H1 (cell line): ENCODE data around the gene WIPI1. TPM values are rescaled to one million over a fixed set of nuclear protein-coding genes. Genes with fewer than 3 reads are reported as not detected.

Experiments used
- CTCF ChIA-PET: fragments of 300-600 bp; sonication (Branson Sonifier 250); formaldehyde crosslinking; loops from one replicate; lab custom pipeline; 2021; ENCODE audit not compliant: partially characterized antibody; lab: Charles Lee
- POLR2A ChIA-PET: fragments of 300-600 bp; sonication (Branson Sonifier 250); formaldehyde crosslinking; loops from one replicate; lab custom pipeline; 2021; ENCODE audit warnings: inconsistent platforms; ENCODE audit not compliant: partially characterized antibody; lab: Charles Lee
- DNase-seq, 2 experiments: peaks; one replicate each; pipeline versions ENCODE4 v3.0.0 to v3.0.0-alpha.2; 2010 to 2022; ENCODE audit warnings: low spot score in 2 of 2, low read depth in 1 of 2, mixed read lengths in 1 of 2
- FAIRE-seq: peaks from 2 replicates; lab custom pipeline; 2011; peaks lifted over from hg19 to GRCh38; lab: Jason Lieb, UNC
- H2AFZ ChIP-seq: 2 replicates; pipeline ENCODE4 v1.8.1; 2012; ENCODE audit warnings: low read length, inconsistent platforms
- H2AK5ac ChIP-seq: 2 replicates; pipeline ENCODE4 v1.6.1; 2013; ENCODE audit warnings: low read depth, low read length
- H2BK120ac ChIP-seq: replicated peaks from 2 replicates; pipeline ENCODE3; 2013; ENCODE audit warnings: low read depth, low read length, inconsistent platforms
- H2BK12ac ChIP-seq: 2 replicates; pipeline ENCODE4 v1.6.1; 2013; ENCODE audit warnings: low read depth, low read length
- H2BK15ac ChIP-seq: 2 replicates; pipeline ENCODE4 v1.6.1; 2013; ENCODE audit warnings: low read length
- H2BK20ac ChIP-seq: 2 replicates; pipeline ENCODE4 v1.6.1; 2013; ENCODE audit warnings: low read length
- H2BK5ac ChIP-seq: 2 replicates; pipeline ENCODE4 v1.6.1; 2013; ENCODE audit warnings: low read depth, low read length
- H3K14ac ChIP-seq: 2 replicates; pipeline ENCODE4 v1.6.1; 2013; ENCODE audit warnings: inconsistent platforms; ENCODE audit not compliant: insufficient read length
- H3K18ac ChIP-seq: 2 replicates; pipeline ENCODE4 v1.6.1; 2013; ENCODE audit warnings: low read length; ENCODE audit errors: extremely low read depth
- H3K23ac ChIP-seq: 2 replicates; pipeline ENCODE4 v1.6.1; 2013; ENCODE audit warnings: inconsistent platforms; ENCODE audit not compliant: insufficient read length
- H3K23me2 ChIP-seq: 2 replicates; pipeline ENCODE4 v1.6.1; 2013; ENCODE audit warnings: low read depth, low read length
- H3K27ac ChIP-seq: 2 replicates; pipeline ENCODE4 v1.6.1; 2011; ENCODE audit warnings: low read depth, low read length, inconsistent platforms
- H3K27me3 ChIP-seq, 4 experiments: replicated peaks in 1 of 4; 1 replicate in 1 of 4; 2 replicates in 3 of 4; pipeline versions ENCODE4 v1.6.1 to v1.8.1; 2011 to 2013; ENCODE audit warnings: low read length in 3 of 4, mild to moderate bottlenecking in 3 of 4, inconsistent platforms in 2 of 4, mixed read lengths in 2 of 4, moderate library complexity in 1 of 4; ENCODE audit not compliant: control insufficient read depth in 3 of 4, insufficient read depth in 3 of 4; ENCODE audit errors: extremely low read depth in 1 of 4
- H3K36me3 ChIP-seq, 4 experiments: 2 replicates each; pipeline versions ENCODE4 v1.6.1 to v1.8.1; 2011 to 2013; ENCODE audit warnings: mild to moderate bottlenecking in 4 of 4, low read length in 3 of 4, moderate library complexity in 2 of 4, control low read depth in 1 of 4, inconsistent platforms in 1 of 4; ENCODE audit not compliant: insufficient read depth in 4 of 4, control insufficient read depth in 2 of 4
- H3K4ac ChIP-seq: replicated peaks from 2 replicates; pipeline ENCODE3; 2013; ENCODE audit warnings: low read length, low read depth, mixed read lengths, inconsistent platforms; ENCODE audit not compliant: insufficient read length
- H3K4me1 ChIP-seq, 4 experiments: replicated peaks in 1 of 4; 1 replicate in 1 of 4; 2 replicates in 3 of 4; pipeline versions ENCODE4 v1.6.1 to v1.8.1; 2011 to 2013; ENCODE audit warnings: low read length in 3 of 4, inconsistent platforms in 2 of 4, mixed read lengths in 1 of 4; ENCODE audit not compliant: insufficient read depth in 4 of 4, control insufficient read depth in 3 of 4
- H3K4me2 ChIP-seq, 2 experiments: 2 replicates each; pipeline versions ENCODE4 v1.6.1 to v1.8.1; 2011 to 2013; ENCODE audit warnings: low read depth in 2 of 2, low read length in 2 of 2, control low read depth in 1 of 2, inconsistent platforms in 1 of 2, mild to moderate bottlenecking in 1 of 2; ENCODE audit not compliant: insufficient read depth in 1 of 2
- H3K4me3 ChIP-seq, 4 experiments: fragments of 200-600, 300-600 bp in 1 of 4; sonication (generic), shearing (Covaris generic), sonication (Bioruptor Twin) in 1 of 4; 2 replicates each; pipeline versions ENCODE4 v1.5.1 to v1.8.1; 2011 to 2016; ENCODE audit warnings: low read length in 4 of 4, low read depth in 3 of 4, control low read depth in 2 of 4, inconsistent platforms in 2 of 4, mild to moderate bottlenecking in 2 of 4, mixed read lengths in 1 of 4, moderate library complexity in 1 of 4; ENCODE audit not compliant: insufficient read depth in 2 of 4; ENCODE audit errors: extremely low read depth in 1 of 4
- H3K56ac ChIP-seq: replicated peaks from 2 replicates; pipeline ENCODE3; 2013; ENCODE audit warnings: low read depth, mild to moderate bottlenecking, mixed read lengths, low read length, inconsistent platforms; ENCODE audit not compliant: insufficient read length
- H3K79me1 ChIP-seq: 2 replicates; pipeline ENCODE4 v1.6.1; 2013; ENCODE audit warnings: low read depth, low read length, control low read depth
- H3K79me2 ChIP-seq, 2 experiments: 2 replicates each; pipeline versions ENCODE4 v1.6.1 to v1.8.1; 2012 to 2013; ENCODE audit warnings: low read length in 2 of 2, mild to moderate bottlenecking in 2 of 2, inconsistent platforms in 1 of 2; ENCODE audit not compliant: insufficient read depth in 2 of 2, control insufficient read depth in 1 of 2
- H3K9ac ChIP-seq, 4 experiments: replicated peaks in 1 of 4; 1 replicate in 1 of 4; 2 replicates in 3 of 4; pipeline versions ENCODE4 v1.6.1 to v1.8.1; 2011 to 2013; ENCODE audit warnings: low read depth in 3 of 4, low read length in 3 of 4, control low read depth in 2 of 4, mild to moderate bottlenecking in 2 of 4, moderate library complexity in 2 of 4, inconsistent platforms in 1 of 4; ENCODE audit errors: extremely low read depth in 1 of 4
- H3K9me3 ChIP-seq, 2 experiments: 2 replicates each; pipeline versions ENCODE4 v1.6.1 to v1.8.1; 2012 to 2013; ENCODE audit warnings: mild to moderate bottlenecking in 2 of 2, moderate library complexity in 2 of 2, control low read depth in 1 of 2, inconsistent platforms in 1 of 2, low read depth in 1 of 2, low read length in 1 of 2, mixed read lengths in 1 of 2; ENCODE audit not compliant: insufficient read depth in 2 of 2
- H4K20me1 ChIP-seq, 2 experiments: replicated peaks in 1 of 2; 2 replicates each; pipeline versions ENCODE3 to v1.8.1; 2011 to 2013; ENCODE audit warnings: inconsistent platforms in 2 of 2, low read length in 2 of 2, mild to moderate bottlenecking in 1 of 2; ENCODE audit not compliant: insufficient read depth in 2 of 2, control insufficient read depth in 1 of 2
- H4K5ac ChIP-seq: 2 replicates; pipeline ENCODE4 v1.6.1; 2013; ENCODE audit warnings: low read length, low read depth, mixed read lengths, inconsistent platforms; ENCODE audit not compliant: insufficient read length
- H4K8ac ChIP-seq: 2 replicates; pipeline ENCODE4 v1.8.0; 2013; ENCODE audit warnings: mild to moderate bottlenecking, moderate library complexity, low read length, inconsistent platforms; ENCODE audit not compliant: insufficient read depth; ENCODE audit errors: extremely low read depth
- H4K91ac ChIP-seq: replicated peaks from 2 replicates; pipeline ENCODE3; 2013; ENCODE audit warnings: low read length, mixed read lengths, inconsistent platforms; ENCODE audit not compliant: insufficient read length
- RBBP5 ChIP-seq: IDR thresholded peaks from 2 replicates; pipeline ENCODE4 v1.7.1; 2012; ENCODE audit warnings: low read depth, mild to moderate bottlenecking, inconsistent platforms, low read length, moderate library complexity, borderline replicate concordance
- SUZ12 ChIP-seq: fragments of 200-600 bp; sonication (generic); IDR thresholded peaks from 2 replicates; pipeline ENCODE4 v1.6.1; 2012; ENCODE audit warnings: mild to moderate bottlenecking, inconsistent platforms, low read length, moderate library complexity, mixed read lengths
- WGBS, 2 experiments: shearing (Covaris generic) in 1 of 2; methylation state at CpG; one replicate each; pipeline versions ENCODE4 v1.1.6 to v1.1.7; 2013 to 2015; ENCODE audit warnings: low lambda C conversion rate in 2 of 2, mixed read lengths in 2 of 2, inconsistent platforms in 1 of 2, low coverage in 1 of 2, missing lambda C conversion rate in 1 of 2; ENCODE audit not compliant: insufficient replicate concordance in 2 of 2, insufficient coverage in 1 of 2, insufficient read length in 1 of 2; ENCODE audit errors: extremely low coverage in 1 of 2, missing lambda C conversion rate in 1 of 2; 5-methylcytosine and 5-hydroxymethylcytosine counted together
- polyA plus RNA-seq, 7 experiments: library from polyadenylated mRNA; depleted of rRNA in 3 of 7; stranded (reverse) in 5 of 7; unstranded in 2 of 7; fragments of >200 nt in 5 of 7; fragments of 200-250 nt in 2 of 7; gene quantifications; 1 replicate in 5 of 7; 2 replicates in 1 of 7; 4 replicates in 1 of 7; pipeline versions ENCODE4 v1.2.1 to v1.2.3, GENCODE V29; 2011 to 2013; ENCODE audit warnings: missing spikeins in 2 of 7, mixed read lengths in 2 of 7
- total RNA-seq: library from RNA; stranded (reverse); fragmentation: NEBNext Ultra II Directional; extraction: Animal tissue kit (Norgen Biotek cat#: 25700); gene quantifications from 2 replicates; pipeline ENCODE4 v1.2.1, GENCODE V29; 2021

WIPI1 gene
- total and polyA plus RNA-seq, 2 of the 8 experiments (the other 6 are each of a cell fraction or from before 2014, with no cell fraction given) = 16.6 to 17.4 TPM

DNA sequence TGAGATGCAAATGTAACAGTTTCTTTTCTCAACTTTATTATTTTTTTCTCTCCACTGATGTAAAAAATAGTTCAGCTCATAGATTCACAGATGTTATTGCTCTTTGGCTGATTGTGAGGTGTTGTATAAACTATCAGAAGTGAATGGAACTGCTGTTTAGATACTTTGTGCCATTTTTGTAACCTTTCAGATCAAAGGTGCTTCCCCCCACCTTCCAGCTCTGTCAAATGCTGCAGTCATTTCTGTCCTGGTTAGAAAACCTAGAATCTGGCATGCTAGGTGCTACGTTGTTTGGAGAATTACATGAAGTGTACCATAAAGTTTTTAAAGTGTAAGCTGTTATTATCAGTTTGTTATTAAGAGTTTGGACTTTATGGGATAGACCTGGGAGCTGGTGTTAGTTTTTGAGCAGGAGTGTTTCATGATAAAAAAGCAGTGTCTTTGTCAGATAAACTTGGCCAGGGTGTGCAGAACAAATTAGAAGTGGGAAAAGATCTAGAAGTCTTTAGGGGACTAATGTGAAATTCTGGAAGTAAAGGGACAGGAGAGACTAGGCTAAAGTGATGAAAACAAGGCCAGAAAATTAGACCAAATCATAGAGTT lies 1.8 kb upstream of the WIPI1 start:
- Histone ChIP-seq H4K20me1 (peaks cover 0 to 1% of the 10 kb centered on the region in 2 experiments), H3K27ac (no peak overlapping the region), H3K18ac (no peak overlapping the region), H3K4me1 (peaks cover 3 to 9% (median 5%) of the 10 kb centered on the region in 4 experiments; a peak in 6 of 7 replicates), H3K23me2 (peaks cover 8% of the 10 kb centered on the region; the same call in 1 of the 2 replicates), H2BK12ac (no peak overlapping the region), H2BK20ac (no peak overlapping the region), H3K27me3 (no peaks in the 10 kb centered on the region), H3K9me3 (no peaks in the 10 kb centered on the region), H3K23ac (no peak overlapping the region), H3K14ac (no peak overlapping the region), H3K79me2 (no peaks in the 10 kb centered on the region), H4K91ac (no peak overlapping the region), H2BK120ac (no peak overlapping the region), H3K9ac (no peak overlapping the region), H2AFZ (no peak overlapping the region), H3K56ac (no peak overlapping the region), H3K79me1 (no peaks in the 10 kb centered on the region), H4K5ac (no peak overlapping the region), H2AK5ac (no peak overlapping the region), H2BK5ac (no peak overlapping the region), H3K36me3 (no peaks in the 10 kb centered on the region), H2BK15ac (no peak overlapping the region), H3K4ac (no peak overlapping the region), H3K4me3 (no peak overlapping the region), H4K8ac (no peak overlapping the region), H3K4me2 (no peak overlapping the region; a peak in 1 of 4 replicates)
- TF ChIP-seq RBBP5 (no peak), SUZ12 (no peak)
- 95% methylated on average over 1 of the region's 1 CpG; no CpG with 5 or more reads in 1 of the 2 experiments for WGBS, 2 experiments
- CTCF ChIA-PET = interaction anchor here (0.9 to 3.0 kb wide), 6 partner anchors 8 to 259 kb away, joined by 3 to 14 read pairs (median 8); no protein-coding TSS in a partner anchor
- POLR2A ChIA-PET = interaction anchor here (3.0 to 3.4 kb wide), 2 partner anchors 53 to 211 kb away, joined by 9 to 10 read pairs; partner anchors contain the start of genes AMZ2 and PRKAR1A
- DNase-seq = no peak
- no peak for FAIRE-seq
